ENCODE results near the gene TMEM86B.

DNA sequence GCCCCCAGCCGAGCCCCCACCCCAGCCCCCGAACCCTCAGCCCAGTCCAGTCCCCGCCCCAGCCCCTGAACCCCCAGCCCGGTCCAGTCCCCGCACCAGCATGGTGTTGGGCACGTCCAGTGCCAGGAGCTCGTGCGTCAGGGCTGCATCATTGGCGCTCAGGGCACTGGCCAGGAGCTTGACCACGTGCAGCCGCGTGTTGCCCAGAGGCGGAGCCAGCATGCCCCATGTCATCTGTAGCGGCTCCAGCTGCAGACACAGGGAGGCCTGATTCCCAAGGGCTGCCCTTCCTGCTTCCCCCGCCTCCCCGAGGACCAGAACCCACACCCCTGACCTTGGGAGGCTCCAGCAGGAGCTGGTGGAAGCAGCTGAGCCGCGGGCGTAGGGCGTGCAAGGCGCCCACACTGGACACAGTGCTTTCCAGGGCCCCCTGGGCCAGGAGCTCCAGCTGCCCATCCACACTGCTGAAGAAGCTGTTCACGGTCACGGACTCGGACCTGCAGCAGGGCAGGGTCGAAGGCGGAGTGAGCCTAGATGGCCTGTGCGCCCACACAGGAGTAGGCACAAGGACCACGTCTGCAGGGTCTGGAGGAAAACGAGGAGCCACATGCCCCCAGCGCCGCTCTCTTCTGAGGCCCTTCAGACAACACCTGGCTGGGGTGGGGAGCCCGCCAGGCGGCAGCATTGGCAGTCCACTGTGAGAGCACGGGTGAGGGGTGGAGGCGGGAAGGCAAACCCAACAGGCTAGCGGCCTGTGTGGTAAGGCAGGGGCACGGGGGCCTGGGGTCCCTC is 12.8 kb upstream of the TMEM86B start:
- TF ChIP-seq FOXP2 (optimal IDR thresholded peaks at IDR 0.05; ENCODE audit: borderline replicate concordance, extremely low read depth, extremely low read length, insufficient read depth) (no peak), TAF1 (IDR thresholded peaks at IDR 0.05; ENCODE audit: borderline replicate concordance, insufficient read depth, low read length) (no peak), POLR2AphosphoS5 (IDR thresholded peaks at IDR 0.05; ENCODE audit: low read depth, low read length) (no peak)
